ENCODE measurements around the gene TSHZ1. TPM values are rescaled to one million over a fixed set of nuclear protein-coding genes. Genes with fewer than 3 reads are reported as not detected.

TSHZ1 gene
- polyA plus RNA-seq, 2 of the 4 experiments (the other 2 are of a cell fraction): 2.2 to 3.0 TPM

DNA sequence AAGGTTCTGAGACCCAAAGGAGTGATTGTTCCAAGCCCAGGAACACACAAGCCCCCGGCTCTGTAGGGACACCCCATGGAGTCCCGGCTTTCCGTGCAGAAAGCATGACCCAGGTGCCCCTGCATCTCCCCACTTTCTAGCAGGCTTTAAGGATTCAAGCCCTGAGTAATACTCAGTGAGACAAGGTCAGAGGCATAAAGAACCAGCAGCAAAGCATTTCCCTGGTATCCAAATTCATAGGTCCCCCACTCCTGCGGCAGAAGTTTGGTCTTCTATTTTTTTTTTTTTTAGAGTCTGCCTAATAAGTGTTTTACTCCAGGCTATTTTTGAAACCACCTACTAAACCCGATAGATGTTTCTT is 16.3 kb downstream of the TSHZ1 start:
- FAIRE-seq (no peak), DNase-seq (ENCODE audit: low read depth in 1 of 2, low spot score in 1 of 2) (no peak), ATAC-seq (no peak)
- Histone ChIP-seq H3K4me2 (no peak overlapping the region), H3K9me3 (no peaks in the 10 kb centered on the region), H3K4me1 (peaks cover 5% of the 10 kb centered on the region; the same call in 2 of the 3 replicates), H3K27ac (no peak overlapping the region), H3K4me3 (no peak overlapping the region)
- POLR2A ChIA-PET: no interaction called here
- CTCF ChIA-PET: no interaction called here
- WGBS (ENCODE audit: missing lambda C conversion rate): 96% methylated on average over 5 of the region's 5 CpGs
- TF ChIP-seq NPAS2 (CRISPR knock-in tag; IDR thresholded peaks at IDR 0.05; ENCODE audit: borderline replicate concordance): no peak
- TF ChIP-seq ZFP36 (IDR thresholded peaks at IDR 0.05; ENCODE audit: borderline replicate concordance, partially characterized antibody): no peak
- no peak for TF ChIP-seq POLR2AphosphoS2 (conservative IDR thresholded peaks at IDR 0.05; ENCODE audit: low read length)

- TF ChIP-seq ZFP36 (IDR thresholded peaks at IDR 0.05; ENCODE audit: borderline replicate concordance, partially characterized antibody): no peak
- TF ChIP-seq SMC3 (IDR thresholded peaks at IDR 0.05): no peak
- TF ChIP-seq CHD4 (IDR thresholded peaks at IDR 0.05; ENCODE audit: borderline replicate concordance): no peak
- TF ChIP-seq ZSCAN20 (CRISPR knock-in tag; IDR thresholded peaks at IDR 0.05): no peak
- no peak for TF ChIP-seq SREBF2 (IDR thresholded peaks at IDR 0.05)
- TF ChIP-seq, protein P1, sequence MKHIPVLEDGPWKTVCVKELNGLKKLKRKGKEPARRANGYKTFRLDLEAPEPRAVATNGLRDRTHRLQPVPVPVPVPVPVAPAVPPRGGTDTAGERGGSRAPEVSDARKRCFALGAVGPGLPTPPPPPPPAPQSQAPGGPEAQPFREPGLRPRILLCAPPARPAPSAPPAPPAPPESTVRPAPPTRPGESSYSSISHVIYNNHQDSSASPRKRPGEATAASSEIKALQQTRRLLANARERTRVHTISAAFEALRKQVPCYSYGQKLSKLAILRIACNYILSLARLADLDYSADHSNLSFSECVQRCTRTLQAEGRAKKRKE (CRISPR knock-in tag; IDR thresholded peaks at IDR 0.05; ENCODE audit: low read depth): no peak
- no peak for TF ChIP-seq MAFK (IDR thresholded peaks at IDR 0.05; ENCODE audit: partially characterized antibody)
- TF ChIP-seq, protein P2, sequence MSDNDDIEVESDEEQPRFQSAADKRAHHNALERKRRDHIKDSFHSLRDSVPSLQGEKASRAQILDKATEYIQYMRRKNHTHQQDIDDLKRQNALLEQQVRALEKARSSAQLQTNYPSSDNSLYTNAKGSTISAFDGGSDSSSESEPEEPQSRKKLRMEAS (IDR thresholded peaks at IDR 0.05): no peak
- H3K27ac ChIP-seq: no peak overlapping the region
- H3K9me3 ChIP-seq: no peaks in the 10 kb centered on the region
- peaks cover 5% of the 10 kb centered on the region; the same call in 2 of the 3 replicates for H3K4me1 ChIP-seq
- DNase-seq (ENCODE audit: low read depth in 1 of 2, low spot score in 1 of 2): no peak
- POLR2A ChIA-PET: interaction anchor here (0.6 kb wide), 1 partner anchor 17 kb away, joined by 6 read pairs; the partner anchor contains the start of gene TSHZ1
- no peak overlapping the region for H3K4me3 ChIP-seq
- H3K4me2 ChIP-seq: no peak overlapping the region
- CTCF ChIA-PET: no interaction called here
- whole genome bisulfite sequencing (ENCODE audit: missing lambda C conversion rate): 91% methylated on average over 11 of the region's 11 CpGs
- no peak for ATAC-seq
- no peak for FAIRE-seq
Observed at GRCh38 chr18:75227535-75228296, 17.1 kb downstream of the TSHZ1 start.

DNA sequence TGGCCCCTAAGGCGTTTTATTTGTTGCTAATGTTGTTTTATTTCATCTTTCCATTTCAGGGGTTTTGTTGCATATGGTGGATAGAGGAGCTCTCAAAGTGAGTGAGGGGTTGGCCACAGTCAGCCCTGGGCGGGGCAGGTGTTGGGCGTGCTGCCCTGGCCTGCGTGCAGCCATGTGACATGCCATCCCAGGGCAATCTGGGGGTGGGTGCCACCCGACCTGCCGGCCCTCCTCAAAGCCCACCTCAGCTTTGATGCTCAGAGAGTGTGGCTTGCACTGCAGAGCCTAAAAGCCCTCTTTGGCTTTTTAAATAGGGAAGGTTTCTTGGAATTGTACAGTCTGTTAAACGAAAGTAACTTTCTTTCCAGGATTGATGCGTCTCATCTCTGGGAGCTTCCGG is 18.4 kb downstream of the TSHZ1 start:
- Histone ChIP-seq H3K4me3 (no peak overlapping the region), H3K27ac (no peak overlapping the region), H3K4me2 (no peak overlapping the region), H3K4me1 (peaks cover 5% of the 10 kb centered on the region; the same call in 2 of the 3 replicates), H3K9me3 (no peaks in the 10 kb centered on the region)
- DNase-seq (ENCODE audit: low read depth in 1 of 2, low spot score in 1 of 2): no peak
- FAIRE-seq: no peak
- POLR2A ChIA-PET: no interaction called here
- TF ChIP-seq RAD21 (conservative IDR thresholded peaks at IDR 0.05 in 1 of 2, IDR thresholded peaks at IDR 0.05 in 1 of 2): no peak
- no peak for TF ChIP-seq MAFK (IDR thresholded peaks at IDR 0.05; ENCODE audit: partially characterized antibody)
- no peak for TF ChIP-seq EP300 (IDR thresholded peaks at IDR 0.05)
- no peak for TF ChIP-seq KDM1A (IDR thresholded peaks at IDR 0.05; ENCODE audit: low read depth)
- no peak for TF ChIP-seq FOXS1 (CRISPR knock-in tag; IDR thresholded peaks at IDR 0.05)
- TF ChIP-seq MAZ (IDR thresholded peaks at IDR 0.05; ENCODE audit: borderline replicate concordance, low read depth, low read length): no peak
- no peak for TF ChIP-seq KDM5A (IDR thresholded peaks at IDR 0.05)
- TF ChIP-seq, protein P3, sequence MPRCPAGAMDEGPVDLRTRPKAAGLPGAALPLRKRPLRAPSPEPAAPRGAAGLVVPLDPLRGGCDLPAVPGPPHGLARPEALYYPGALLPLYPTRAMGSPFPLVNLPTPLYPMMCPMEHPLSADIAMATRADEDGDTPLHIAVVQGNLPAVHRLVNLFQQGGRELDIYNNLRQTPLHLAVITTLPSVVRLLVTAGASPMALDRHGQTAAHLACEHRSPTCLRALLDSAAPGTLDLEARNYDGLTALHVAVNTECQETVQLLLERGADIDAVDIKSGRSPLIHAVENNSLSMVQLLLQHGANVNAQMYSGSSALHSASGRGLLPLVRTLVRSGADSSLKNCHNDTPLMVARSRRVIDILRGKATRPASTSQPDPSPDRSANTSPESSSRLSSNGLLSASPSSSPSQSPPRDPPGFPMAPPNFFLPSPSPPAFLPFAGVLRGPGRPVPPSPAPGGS (IDR thresholded peaks at IDR 0.05): no peak
- no peak for ATAC-seq
- WGBS (ENCODE audit: missing lambda C conversion rate): 74% methylated on average over 9 of the region's 9 CpGs
- CTCF ChIA-PET: interaction anchor here (0.6 kb wide), 1 partner anchor 26 kb away, joined by 3 read pairs; no protein-coding TSS in a partner anchor

DNA sequence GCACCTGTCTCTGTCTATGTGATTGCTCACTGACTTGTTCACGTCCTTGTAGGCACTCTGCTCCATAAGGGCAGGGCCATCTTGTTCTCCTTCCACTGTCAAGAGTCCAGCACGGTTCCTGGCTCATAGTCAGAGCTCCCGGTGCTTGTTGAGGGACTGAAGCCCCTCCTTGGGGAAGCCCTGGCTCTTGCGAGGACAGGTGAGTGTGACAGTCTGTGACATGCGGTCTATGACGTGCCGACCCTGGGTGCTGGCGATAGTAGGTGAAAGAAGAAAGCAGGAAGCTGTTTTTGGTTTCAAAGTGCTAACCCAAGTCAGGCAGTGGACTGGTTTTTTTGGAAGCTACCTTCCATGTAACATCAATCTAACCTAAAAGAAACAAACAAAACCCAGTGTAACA is 18.8 kb downstream of the TSHZ1 start:
- POLR2A ChIA-PET: no interaction called here
- WGBS (ENCODE audit: missing lambda C conversion rate): 89% methylated on average over 8 of the region's 8 CpGs
- Histone ChIP-seq H3K4me2 (no peak overlapping the region), H3K4me3 (no peak overlapping the region), H3K4me1 (peaks cover 5% of the 10 kb centered on the region; the same call in 2 of the 3 replicates), H3K9me3 (no peaks in the 10 kb centered on the region), H3K27ac (no peak overlapping the region)
- CTCF ChIA-PET: interaction anchor here (0.6 to 0.8 kb wide), 2 partner anchors 15 to 26 kb away, joined by 3 read pairs; no protein-coding TSS in a partner anchor
- FAIRE-seq: no peak
- no peak for ATAC-seq
- DNase-seq (ENCODE audit: low read depth in 1 of 2, low spot score in 1 of 2): no peak
- TF ChIP-seq EHF (CRISPR knock-in tag; IDR thresholded peaks at IDR 0.05): no peak
- no peak for TF ChIP-seq CBX2 (IDR thresholded peaks at IDR 0.05; ENCODE audit: borderline replicate concordance, low read depth)
- TF ChIP-seq, protein P4, sequence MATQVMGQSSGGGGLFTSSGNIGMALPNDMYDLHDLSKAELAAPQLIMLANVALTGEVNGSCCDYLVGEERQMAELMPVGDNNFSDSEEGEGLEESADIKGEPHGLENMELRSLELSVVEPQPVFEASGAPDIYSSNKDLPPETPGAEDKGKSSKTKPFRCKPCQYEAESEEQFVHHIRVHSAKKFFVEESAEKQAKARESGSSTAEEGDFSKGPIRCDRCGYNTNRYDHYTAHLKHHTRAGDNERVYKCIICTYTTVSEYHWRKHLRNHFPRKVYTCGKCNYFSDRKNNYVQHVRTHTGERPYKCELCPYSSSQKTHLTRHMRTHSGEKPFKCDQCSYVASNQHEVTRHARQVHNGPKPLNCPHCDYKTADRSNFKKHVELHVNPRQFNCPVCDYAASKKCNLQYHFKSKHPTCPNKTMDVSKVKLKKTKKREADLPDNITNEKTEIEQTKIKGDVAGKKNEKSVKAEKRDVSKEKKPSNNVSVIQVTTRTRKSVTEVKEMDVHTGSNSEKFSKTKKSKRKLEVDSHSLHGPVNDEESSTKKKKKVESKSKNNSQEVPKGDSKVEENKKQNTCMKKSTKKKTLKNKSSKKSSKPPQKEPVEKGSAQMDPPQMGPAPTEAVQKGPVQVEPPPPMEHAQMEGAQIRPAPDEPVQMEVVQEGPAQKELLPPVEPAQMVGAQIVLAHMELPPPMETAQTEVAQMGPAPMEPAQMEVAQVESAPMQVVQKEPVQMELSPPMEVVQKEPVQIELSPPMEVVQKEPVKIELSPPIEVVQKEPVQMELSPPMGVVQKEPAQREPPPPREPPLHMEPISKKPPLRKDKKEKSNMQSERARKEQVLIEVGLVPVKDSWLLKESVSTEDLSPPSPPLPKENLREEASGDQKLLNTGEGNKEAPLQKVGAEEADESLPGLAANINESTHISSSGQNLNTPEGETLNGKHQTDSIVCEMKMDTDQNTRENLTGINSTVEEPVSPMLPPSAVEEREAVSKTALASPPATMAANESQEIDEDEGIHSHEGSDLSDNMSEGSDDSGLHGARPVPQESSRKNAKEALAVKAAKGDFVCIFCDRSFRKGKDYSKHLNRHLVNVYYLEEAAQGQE (IDR thresholded peaks at IDR 0.05): no peak
- no peak for TF ChIP-seq NFE2L2 (conservative IDR thresholded peaks at IDR 0.05; ENCODE audit: low read length)
- TF ChIP-seq, protein P5, sequence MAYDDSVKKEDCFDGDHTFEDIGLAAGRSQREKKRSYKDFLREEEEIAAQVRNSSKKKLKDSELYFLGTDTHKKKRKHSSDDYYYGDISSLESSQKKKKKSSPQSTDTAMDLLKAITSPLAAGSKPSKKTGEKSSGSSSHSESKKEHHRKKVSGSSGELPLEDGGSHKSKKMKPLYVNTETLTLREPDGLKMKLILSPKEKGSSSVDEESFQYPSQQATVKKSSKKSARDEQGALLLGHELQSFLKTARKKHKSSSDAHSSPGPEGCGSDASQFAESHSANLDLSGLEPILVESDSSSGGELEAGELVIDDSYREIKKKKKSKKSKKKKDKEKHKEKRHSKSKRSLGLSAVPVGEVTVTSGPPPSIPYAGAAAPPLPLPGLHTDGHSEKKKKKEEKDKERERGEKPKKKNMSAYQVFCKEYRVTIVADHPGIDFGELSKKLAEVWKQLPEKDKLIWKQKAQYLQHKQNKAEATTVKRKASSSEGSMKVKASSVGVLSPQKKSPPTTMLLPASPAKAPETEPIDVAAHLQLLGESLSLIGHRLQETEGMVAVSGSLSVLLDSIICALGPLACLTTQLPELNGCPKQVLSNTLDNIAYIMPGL (CRISPR knock-in tag; IDR thresholded peaks at IDR 0.05; ENCODE audit: borderline replicate concordance): no peak
